GM11168 (cell line): ENCODE results near the gene CD300C.
"Not testable (repeated sequence)": the region's sequence is repeated elsewhere in the genome, so short reads cannot be mapped to it uniquely, and the experiment has no call there.

ENCODE experiments used
- in situ Hi-C: fragments of 300-500 bp; cut with MboI; formaldehyde crosslinking; loops from one replicate; pipeline ENCODE4 v1.12.0; 2022; ENCODE audit warnings: low sequenced_read_pairs; ENCODE audit not compliant: unreplicated experiment

CD300C gene

GRCh38 chr17:74565126-74565525, 19.2 kb upstream of the CD300C start:
- in situ Hi-C loops, result no loop called here

GRCh38 chr17:74563358-74563757, 17.4 kb upstream of the CD300C start:
- in situ Hi-C loops, result no loop called here

GRCh38 chr17:74561586-74561985, 15.7 kb upstream of the CD300C start:
- in situ Hi-C loops, result no loop called here

GRCh38 chr17:74558882-74559519, 13.1 kb upstream of the CD300C start:
- in situ Hi-C loops, result no loop called here

GRCh38 chr17:74558402-74558801, 12.5 kb upstream of the CD300C start:
- in situ Hi-C loops, result not testable (repeated sequence)

GRCh38 chr17:74555427-74555940, 9.6 kb upstream of the CD300C start:
- in situ Hi-C loops, result no loop called here

- in situ Hi-C loops, result no loop called here
These were observed 9.0 kb upstream of the CD300C start for GRCh38 chr17:74554909-74555308.

- in situ Hi-C loops, result no loop called here
These were observed 6.1 kb upstream of the CD300C start for GRCh38 chr17:74552037-74552436.

GRCh38 chr17:74550602-74551001, 4.7 kb upstream of the CD300C start:
- in situ Hi-C loops, result no loop called here

- in situ Hi-C loops, result no loop called here
These were observed 3.4 kb upstream of the CD300C start for GRCh38 chr17:74549343-74549742.

GRCh38 chr17:74547736-74548135, 1.8 kb upstream of the CD300C start:
- in situ Hi-C loops, result no loop called here

GRCh38 chr17:74547264-74547663, 1.3 kb upstream of the CD300C start:
- in situ Hi-C loops, result no loop called here

- in situ Hi-C loops, result no loop called here
These were observed 671 bp upstream of the CD300C start for GRCh38 chr17:74546586-74546985.

GRCh38 chr17:74544991-74545842, 698 bp downstream of the CD300C start:
- in situ Hi-C loops, result no loop called here

- in situ Hi-C loops, result no loop called here
These were observed 1.8 kb downstream of the CD300C start for GRCh38 chr17:74543891-74544760.

GRCh38 chr17:74543406-74543805, 2.5 kb downstream of the CD300C start:
- in situ Hi-C loops, result no loop called here

- in situ Hi-C loops, result no loop called here
These were observed 3.1 kb downstream of the CD300C start for GRCh38 chr17:74542727-74543383.

GRCh38 chr17:74542166-74542565, 3.7 kb downstream of the CD300C start:
- in situ Hi-C loops, result no loop called here

- in situ Hi-C loops, result no loop called here
These were observed 4.5 kb downstream of the CD300C start for GRCh38 chr17:74541176-74542111.
